Measurements from ENCODE around the gene TC2N.

DNA sequence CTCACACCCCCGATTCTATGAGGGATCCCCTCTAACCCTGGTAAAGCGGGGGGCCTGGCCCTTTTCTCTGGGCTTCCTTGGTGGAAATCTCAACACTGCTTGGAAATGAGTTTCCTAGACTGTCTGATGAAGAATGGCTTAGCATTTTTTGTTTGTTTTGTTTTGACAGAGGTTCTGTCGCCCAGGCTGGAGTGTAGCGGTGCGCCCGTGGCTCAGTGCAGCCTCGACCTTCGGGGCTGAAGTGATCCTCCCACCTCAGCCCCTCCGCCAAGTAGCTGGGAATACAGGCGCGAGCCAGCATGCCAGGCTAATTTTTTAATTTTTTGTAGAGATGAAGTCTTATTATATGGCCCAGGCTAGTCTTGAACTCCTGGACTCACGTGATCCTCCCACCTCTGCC lies 30.3 kb downstream of the TC2N start:
- TF ChIP-seq, protein P1, sequence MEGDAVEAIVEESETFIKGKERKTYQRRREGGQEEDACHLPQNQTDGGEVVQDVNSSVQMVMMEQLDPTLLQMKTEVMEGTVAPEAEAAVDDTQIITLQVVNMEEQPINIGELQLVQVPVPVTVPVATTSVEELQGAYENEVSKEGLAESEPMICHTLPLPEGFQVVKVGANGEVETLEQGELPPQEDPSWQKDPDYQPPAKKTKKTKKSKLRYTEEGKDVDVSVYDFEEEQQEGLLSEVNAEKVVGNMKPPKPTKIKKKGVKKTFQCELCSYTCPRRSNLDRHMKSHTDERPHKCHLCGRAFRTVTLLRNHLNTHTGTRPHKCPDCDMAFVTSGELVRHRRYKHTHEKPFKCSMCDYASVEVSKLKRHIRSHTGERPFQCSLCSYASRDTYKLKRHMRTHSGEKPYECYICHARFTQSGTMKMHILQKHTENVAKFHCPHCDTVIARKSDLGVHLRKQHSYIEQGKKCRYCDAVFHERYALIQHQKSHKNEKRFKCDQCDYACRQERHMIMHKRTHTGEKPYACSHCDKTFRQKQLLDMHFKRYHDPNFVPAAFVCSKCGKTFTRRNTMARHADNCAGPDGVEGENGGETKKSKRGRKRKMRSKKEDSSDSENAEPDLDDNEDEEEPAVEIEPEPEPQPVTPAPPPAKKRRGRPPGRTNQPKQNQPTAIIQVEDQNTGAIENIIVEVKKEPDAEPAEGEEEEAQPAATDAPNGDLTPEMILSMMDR (IDR thresholded peaks at IDR 0.05): no peak
- no peak for TF ChIP-seq POLR2A (IDR thresholded peaks at IDR 0.05)

Data from adrenal gland (tissue), 5 donors.